ENCODE measurements around the gene CCDC171.

DNA sequence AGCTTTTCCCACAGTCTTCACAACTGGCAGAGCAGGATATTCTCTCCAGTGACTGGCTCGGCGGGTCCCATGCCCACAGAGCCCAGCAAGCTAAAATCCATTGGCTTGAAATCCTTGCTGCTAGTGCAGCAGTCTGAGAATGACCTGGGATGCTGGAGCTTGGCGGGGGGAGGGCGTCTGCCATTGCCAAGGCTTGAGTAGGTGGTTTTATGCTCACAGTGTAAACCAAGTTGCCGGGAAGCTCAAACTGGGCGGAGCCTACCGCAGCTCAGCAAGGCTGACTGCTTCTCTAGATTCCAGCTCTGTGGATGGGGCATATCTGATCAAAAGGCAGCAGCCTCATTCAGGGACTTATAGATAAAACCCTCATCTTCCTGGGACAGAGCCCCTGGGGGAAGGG, 194.1 kb downstream of the CCDC171 start:
- TF ChIP-seq, protein P1, sequence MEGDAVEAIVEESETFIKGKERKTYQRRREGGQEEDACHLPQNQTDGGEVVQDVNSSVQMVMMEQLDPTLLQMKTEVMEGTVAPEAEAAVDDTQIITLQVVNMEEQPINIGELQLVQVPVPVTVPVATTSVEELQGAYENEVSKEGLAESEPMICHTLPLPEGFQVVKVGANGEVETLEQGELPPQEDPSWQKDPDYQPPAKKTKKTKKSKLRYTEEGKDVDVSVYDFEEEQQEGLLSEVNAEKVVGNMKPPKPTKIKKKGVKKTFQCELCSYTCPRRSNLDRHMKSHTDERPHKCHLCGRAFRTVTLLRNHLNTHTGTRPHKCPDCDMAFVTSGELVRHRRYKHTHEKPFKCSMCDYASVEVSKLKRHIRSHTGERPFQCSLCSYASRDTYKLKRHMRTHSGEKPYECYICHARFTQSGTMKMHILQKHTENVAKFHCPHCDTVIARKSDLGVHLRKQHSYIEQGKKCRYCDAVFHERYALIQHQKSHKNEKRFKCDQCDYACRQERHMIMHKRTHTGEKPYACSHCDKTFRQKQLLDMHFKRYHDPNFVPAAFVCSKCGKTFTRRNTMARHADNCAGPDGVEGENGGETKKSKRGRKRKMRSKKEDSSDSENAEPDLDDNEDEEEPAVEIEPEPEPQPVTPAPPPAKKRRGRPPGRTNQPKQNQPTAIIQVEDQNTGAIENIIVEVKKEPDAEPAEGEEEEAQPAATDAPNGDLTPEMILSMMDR (IDR thresholded peaks at IDR 0.05; ENCODE audit: insufficient read depth, low read length): no peak
- no peak for TF ChIP-seq GABPA (IDR thresholded peaks at IDR 0.05; ENCODE audit: low read depth)
- no peak for TF ChIP-seq POLR2AphosphoS5 (IDR thresholded peaks at IDR 0.05; ENCODE audit: low read depth)
- TF ChIP-seq SPI1 (IDR thresholded peaks at IDR 0.05; ENCODE audit: borderline replicate concordance, low read depth): no peak
- TF ChIP-seq, protein P2, sequence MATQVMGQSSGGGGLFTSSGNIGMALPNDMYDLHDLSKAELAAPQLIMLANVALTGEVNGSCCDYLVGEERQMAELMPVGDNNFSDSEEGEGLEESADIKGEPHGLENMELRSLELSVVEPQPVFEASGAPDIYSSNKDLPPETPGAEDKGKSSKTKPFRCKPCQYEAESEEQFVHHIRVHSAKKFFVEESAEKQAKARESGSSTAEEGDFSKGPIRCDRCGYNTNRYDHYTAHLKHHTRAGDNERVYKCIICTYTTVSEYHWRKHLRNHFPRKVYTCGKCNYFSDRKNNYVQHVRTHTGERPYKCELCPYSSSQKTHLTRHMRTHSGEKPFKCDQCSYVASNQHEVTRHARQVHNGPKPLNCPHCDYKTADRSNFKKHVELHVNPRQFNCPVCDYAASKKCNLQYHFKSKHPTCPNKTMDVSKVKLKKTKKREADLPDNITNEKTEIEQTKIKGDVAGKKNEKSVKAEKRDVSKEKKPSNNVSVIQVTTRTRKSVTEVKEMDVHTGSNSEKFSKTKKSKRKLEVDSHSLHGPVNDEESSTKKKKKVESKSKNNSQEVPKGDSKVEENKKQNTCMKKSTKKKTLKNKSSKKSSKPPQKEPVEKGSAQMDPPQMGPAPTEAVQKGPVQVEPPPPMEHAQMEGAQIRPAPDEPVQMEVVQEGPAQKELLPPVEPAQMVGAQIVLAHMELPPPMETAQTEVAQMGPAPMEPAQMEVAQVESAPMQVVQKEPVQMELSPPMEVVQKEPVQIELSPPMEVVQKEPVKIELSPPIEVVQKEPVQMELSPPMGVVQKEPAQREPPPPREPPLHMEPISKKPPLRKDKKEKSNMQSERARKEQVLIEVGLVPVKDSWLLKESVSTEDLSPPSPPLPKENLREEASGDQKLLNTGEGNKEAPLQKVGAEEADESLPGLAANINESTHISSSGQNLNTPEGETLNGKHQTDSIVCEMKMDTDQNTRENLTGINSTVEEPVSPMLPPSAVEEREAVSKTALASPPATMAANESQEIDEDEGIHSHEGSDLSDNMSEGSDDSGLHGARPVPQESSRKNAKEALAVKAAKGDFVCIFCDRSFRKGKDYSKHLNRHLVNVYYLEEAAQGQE (IDR thresholded peaks at IDR 0.05; ENCODE audit: insufficient replicate concordance, low read depth): no peak

Measured in HL-60 (cell line).